OCI-LY7 (cell line): Measurements from ENCODE around the gene MRPL57. TPM values are rescaled to one million over a fixed set of nuclear protein-coding genes. Genes with fewer than 3 reads are reported as not detected.
"Not testable (repeated sequence)": the region's sequence is repeated elsewhere in the genome, so short reads cannot be mapped to it uniquely, and the experiment has no call there.

Source experiments
- BruUV-seq: library from RNA; stranded (reverse); fragments of 400-500 nt; replicated peaks from 2 replicates; lab custom pipeline; 2021; lab: Mats Ljungman, UMichigan
- CTCF ChIA-PET: fragments of 300-600 bp; sonication (Branson Sonifier 250); formaldehyde crosslinking; loops from one replicate; lab custom pipeline; 2022; ENCODE audit warnings: antibody characterized with exemption; ENCODE audit not compliant: unreplicated experiment; lab: Charles Lee
- POLR2A ChIA-PET: fragments of 300-600 bp; sonication (Branson Sonifier 250); formaldehyde crosslinking; loops from one replicate; lab custom pipeline; 2022; ENCODE audit warnings: antibody characterized with exemption; lab: Charles Lee
- DNase-seq: peaks from one replicate; pipeline ENCODE4 v3.0.0-alpha.2; 2015; ENCODE audit warnings: low spot score
- H2AFZ ChIP-seq: fragments of 200-600 bp; sonication (generic), shearing (Covaris generic); 2 replicates; pipeline ENCODE4 v1.6.1; 2014; ENCODE audit warnings: mild to moderate bottlenecking, antibody characterized with exemption, low read length, moderate library complexity
- H3K27ac ChIP-seq: fragments of 200-600 bp; sonication (generic); 2 replicates; pipeline ENCODE4 v1.5.1; 2014; ENCODE audit warnings: mixed run types, low read depth, mild to moderate bottlenecking, moderate library complexity, low read length, inconsistent platforms; ENCODE audit not compliant: poor library complexity, severe bottlenecking
- H3K36me3 ChIP-seq: fragments of 200-600 bp; sonication (generic); 2 replicates; pipeline ENCODE4 v1.6.1; 2014; ENCODE audit warnings: mild to moderate bottlenecking, antibody characterized with exemption, low read length, moderate library complexity, mixed read lengths; ENCODE audit not compliant: insufficient read depth
- H3K4me1 ChIP-seq: fragments of 200-600 bp; sonication (generic); 2 replicates; pipeline ENCODE4 v1.5.1; 2014; ENCODE audit warnings: mild to moderate bottlenecking, low read length; ENCODE audit not compliant: insufficient read depth, poor library complexity, severe bottlenecking
- H3K4me2 ChIP-seq: fragments of 200-600 bp; sonication (generic); 2 replicates; pipeline ENCODE4 v1.6.1; 2014; ENCODE audit warnings: mild to moderate bottlenecking, low read length
- H3K4me3 ChIP-seq: fragments of 200-600 bp; sonication (generic); 2 replicates; pipeline ENCODE4 v1.5.1; 2014; ENCODE audit warnings: mild to moderate bottlenecking, low read depth, low read length; ENCODE audit not compliant: poor library complexity, severe bottlenecking
- H3K79me2 ChIP-seq: fragments of 200-600 bp; sonication (generic); 2 replicates; pipeline ENCODE4 v1.6.1; 2016; ENCODE audit warnings: low read depth, mild to moderate bottlenecking, low read length, moderate library complexity, mixed read lengths; ENCODE audit not compliant: insufficient read depth
- H3K9me2 ChIP-seq: fragments of 200-600 bp; sonication (generic); 2 replicates; pipeline ENCODE4 v1.6.1; 2016; ENCODE audit warnings: mild to moderate bottlenecking, low read length, mixed read lengths; ENCODE audit not compliant: insufficient read depth
- H3K9me3 ChIP-seq: fragments of 200-600 bp; sonication (generic); 2 replicates; pipeline ENCODE4 v1.6.1; 2014; ENCODE audit warnings: mild to moderate bottlenecking, mixed run types, low read length, mixed read lengths
- H4K20me1 ChIP-seq: fragments of 200-600 bp; sonication (generic); 2 replicates; pipeline ENCODE4 v1.6.1; 2014; ENCODE audit warnings: mild to moderate bottlenecking, antibody characterized with exemption, low read length, moderate library complexity, mixed read lengths; ENCODE audit not compliant: insufficient read depth
- CTCF ChIP-seq: fragments of 200-600 bp; sonication (generic); conservative IDR thresholded peaks from 2 replicates; pipeline ENCODE4 v1.5.1; 2014; ENCODE audit warnings: mild to moderate bottlenecking, antibody characterized with exemption, low read length, moderate library complexity, mixed read lengths
- EZH2phosphoT487 ChIP-seq: fragments of 200-600 bp; sonication (generic); IDR thresholded peaks from 2 replicates; pipeline ENCODE4 v1.6.1; 2018; ENCODE audit warnings: low read depth, borderline replicate concordance, mild to moderate bottlenecking, mixed run types, antibody characterized with exemption, low read length, moderate library complexity, mixed read lengths
- intact Hi-C: fragments of 100-400 bp; cut with micrococcal nuclease; formaldehyde crosslinking; loops from one replicate; pipeline ENCODE4 v1.10.0; 2022; ENCODE audit not compliant: unreplicated experiment
- total RNA-seq, 2 experiments: library from RNA; depleted of rRNA in 1 of 2; stranded (reverse); fragments of >200 nt in 1 of 2; shearing (Covaris generic) in 1 of 2; gene quantifications; 2 replicates each; pipeline ENCODE4 v1.2.3, GENCODE V29; 2014 to 2022

MRPL57 gene
- total RNA-seq, 2 experiments from 2014 or later: 26.3 to 52.9 TPM

GRCh38 chr13:21133077-21133476 is 43.4 kb upstream of the MRPL57 start:
- no peaks in the 10 kb centered on the region for H3K9me3 ChIP-seq
- no peak for TF ChIP-seq EZH2phosphoT487
- TF ChIP-seq CTCF: no peak
- H3K4me1 ChIP-seq: no peaks in the 10 kb centered on the region
- CTCF ChIA-PET: no interaction called here
- intact Hi-C loops: loop anchor here (5.0 kb wide), 1 partner anchor 191 kb away; no protein-coding TSS in a partner anchor
- H3K4me3 ChIP-seq: no peak overlapping the region
- no peaks in the 10 kb centered on the region for H3K79me2 ChIP-seq
- H3K27ac ChIP-seq: no peak overlapping the region
- DNase-seq: no peak
- H3K4me2 ChIP-seq: no peak overlapping the region
- no peaks in the 10 kb centered on the region for H4K20me1 ChIP-seq
- no peaks in the 10 kb centered on the region for H3K36me3 ChIP-seq
- no TSS peak for BruUV-seq
- H2AFZ ChIP-seq: no peak overlapping the region
- no peaks in the 10 kb centered on the region for H3K9me2 ChIP-seq
- POLR2A ChIA-PET: interaction anchor here (0.5 to 0.6 kb wide), 2 partner anchors 195 to 1180 kb away, joined by 3 read pairs; no protein-coding TSS in a partner anchor

GRCh38 chr13:21134475-21134874 is 42.0 kb upstream of the MRPL57 start:
- no peaks in the 10 kb centered on the region for H4K20me1 ChIP-seq
- no peak overlapping the region for H3K27ac ChIP-seq
- POLR2A ChIA-PET: no interaction called here
- H3K9me3 ChIP-seq: no peaks in the 10 kb centered on the region
- H3K4me1 ChIP-seq: no peaks in the 10 kb centered on the region
- no peaks in the 10 kb centered on the region for H3K36me3 ChIP-seq
- no peaks in the 10 kb centered on the region for H3K9me2 ChIP-seq
- no peak for DNase-seq
- H3K79me2 ChIP-seq: no peaks in the 10 kb centered on the region
- intact Hi-C loops: loop anchor here (5.0 kb wide), 1 partner anchor 192 kb away; no protein-coding TSS in a partner anchor
- CTCF ChIA-PET: no interaction called here
- no peak overlapping the region for H3K4me3 ChIP-seq
- no TSS peak for BruUV-seq
- no peak overlapping the region for H2AFZ ChIP-seq
- no peak for TF ChIP-seq EZH2phosphoT487
- no peak for TF ChIP-seq CTCF
- no peak overlapping the region for H3K4me2 ChIP-seq

- H4K20me1 ChIP-seq, POLR2A ChIA-PET, H3K4me1 ChIP-seq, CTCF ChIA-PET, H3K9me3 ChIP-seq, H3K9me2 ChIP-seq, H3K36me3 ChIP-seq, intact Hi-C loops, H3K4me3 ChIP-seq, H3K79me2 ChIP-seq, H3K27ac ChIP-seq, BruUV-seq, H2AFZ ChIP-seq, DNase-seq, H3K4me2 ChIP-seq: not testable (repeated sequence)
Measured at GRCh38 chr13:21135833-21136232, 40.6 kb upstream of the MRPL57 start.
